HepG2 (cell line): ENCODE results near the gene IRF4. TPM values are rescaled to one million over a fixed set of nuclear protein-coding genes. Genes with fewer than 3 reads are reported as not detected.

ENCODE experiments used
- CREB3 ChIP-seq: sonication (generic); formaldehyde crosslinking; IDR thresholded peaks from 2 replicates; pipeline ENCODE4 v1.5.0; 2020; ENCODE audit warnings: missing genetic modification reagents
- HNRNPLL ChIP-seq: fragments of 200-400 bp; formaldehyde crosslinking; IDR thresholded peaks from 2 replicates; pipeline ENCODE4 v1.6.1; 2017; ENCODE audit warnings: mild to moderate bottlenecking, low read depth, low read length; ENCODE audit not compliant: poor library complexity, severe bottlenecking
- NFRKB ChIP-seq: fragments of 450-650 bp; IDR thresholded peaks from 2 replicates; pipeline ENCODE4 v1.6.1; 2017
- NKX3-1 ChIP-seq: sonication (generic); formaldehyde crosslinking; IDR thresholded peaks from 2 replicates; pipeline ENCODE4 v1.5.0; 2020; ENCODE audit warnings: missing genetic modification reagents
- SMAD9 ChIP-seq: sonication (generic); formaldehyde crosslinking; IDR thresholded peaks from 2 replicates; pipeline ENCODE4 v1.5.1; 2020; ENCODE audit warnings: mild to moderate bottlenecking, missing genetic modification reagents
- TERF1 ChIP-seq: sonication (generic); formaldehyde crosslinking; IDR thresholded peaks from 2 replicates; pipeline ENCODE4 v1.8.0; 2022; ENCODE audit warnings: mild to moderate bottlenecking, missing genetic modification reagents, moderate library complexity
- ZC3H4 ChIP-seq: sonication (generic); formaldehyde crosslinking; IDR thresholded peaks from 2 replicates; pipeline ENCODE4 v1.4.0; 2020; ENCODE audit warnings: missing genetic modification reagents, borderline replicate concordance
- ZFAT ChIP-seq: sonication (generic); formaldehyde crosslinking; conservative IDR thresholded peaks from 2 replicates; pipeline ENCODE4 v1.8.1; 2023; ENCODE audit warnings: missing genetic modification reagents, inconsistent platforms
- ZNF230 ChIP-seq: sonication (generic); formaldehyde crosslinking; IDR thresholded peaks from 2 replicates; pipeline ENCODE4 v1.4.0; 2020; ENCODE audit warnings: mild to moderate bottlenecking, missing genetic modification reagents
- ZNF281 ChIP-seq: sonication (generic); formaldehyde crosslinking; IDR thresholded peaks from 2 replicates; pipeline ENCODE4 v1.4.0; 2020; ENCODE audit warnings: missing genetic modification reagents, borderline replicate concordance
- ZNF317 ChIP-seq: sonication (generic); formaldehyde crosslinking; IDR thresholded peaks from 2 replicates; pipeline ENCODE4 v1.5.0; 2020; ENCODE audit warnings: mild to moderate bottlenecking, missing genetic modification reagents
- ZNF350 ChIP-seq: sonication (generic); formaldehyde crosslinking; IDR thresholded peaks from 2 replicates; pipeline ENCODE4 v1.4.0; 2020; ENCODE audit warnings: mild to moderate bottlenecking, low read depth, missing genetic modification reagents, borderline replicate concordance
- ZNF652 ChIP-seq: IDR thresholded peaks from 2 replicates; pipeline ENCODE4 v1.6.1; 2016; ENCODE audit warnings: low read depth, borderline replicate concordance
- ZNF75D ChIP-seq: sonication (generic); formaldehyde crosslinking; IDR thresholded peaks from 2 replicates; pipeline ENCODE4 v1.8.1; 2023; ENCODE audit warnings: missing genetic modification reagents, mild to moderate bottlenecking, borderline replicate concordance
- polyA plus RNA-seq, 8 experiments: library from polyadenylated mRNA; depleted of rRNA in 3 of 8; stranded (reverse) in 7 of 8; unstranded in 1 of 8; fragments of >200 nt; fragmentation: Illumina TruSeq in 4 of 8; extraction: Trizol in 4 of 8; gene quantifications; 2 replicates each; pipeline versions ENCODE4 v1.2.1 to v1.2.3, GENCODE V29; 2011 to 2016; ENCODE audit warnings: low read depth in 4 of 8, missing spikeins in 1 of 8, mixed read lengths in 1 of 8; ENCODE audit not compliant: insufficient read depth in 1 of 8
- total RNA-seq, 5 experiments: library from RNA; depleted of rRNA; stranded (reverse); fragments of >200 nt; fragmentation: Illumina TruSeq; extraction: Trizol; gene quantifications; 2 replicates each; pipeline ENCODE4 v1.2.3, GENCODE V29; 2016; ENCODE audit warnings: low read depth in 1 of 5

IRF4 gene
- total and polyA plus RNA-seq, 2 of the 13 experiments (the other 11 are each of a cell fraction or from before 2014, with no cell fraction given) = 0.07 to 0.09 TPM

GRCh38 chr6:437037-437392 lies 45.5 kb downstream of the IRF4 start (continued):
- TF ChIP-seq ZNF281 (no peak), ZC3H4 (CRISPR knock-in tag) (no peak), ZNF652 (CRISPR knock-in tag) (no peak), TERF1 (CRISPR knock-in tag) (no peak), ZNF350 (CRISPR knock-in tag) (no peak), NFRKB (no peak), ZNF230 (CRISPR knock-in tag) (no peak), ZNF75D (CRISPR knock-in tag) (no peak), NKX3-1 (CRISPR knock-in tag) (no peak), HNRNPLL (no peak), CREB3 (CRISPR knock-in tag) (no peak), SMAD9 (CRISPR knock-in tag) (no peak), ZNF317 (no peak), ZFAT (CRISPR knock-in tag) (no peak)
